Activated gamma-delta T cell treated with Interleukin-2 at 50 U/mL for 16 hours (primary cell): ENCODE data around the gene PAQR5.
"Not testable (repeated sequence)": the region's sequence is repeated elsewhere in the genome, so short reads cannot be mapped to it uniquely, and the experiment has no call there.

Source experiments
- DNase-seq: peaks from one replicate; pipeline ENCODE4 v3.0.0-alpha.2; 2020

PAQR5 gene, protein sequence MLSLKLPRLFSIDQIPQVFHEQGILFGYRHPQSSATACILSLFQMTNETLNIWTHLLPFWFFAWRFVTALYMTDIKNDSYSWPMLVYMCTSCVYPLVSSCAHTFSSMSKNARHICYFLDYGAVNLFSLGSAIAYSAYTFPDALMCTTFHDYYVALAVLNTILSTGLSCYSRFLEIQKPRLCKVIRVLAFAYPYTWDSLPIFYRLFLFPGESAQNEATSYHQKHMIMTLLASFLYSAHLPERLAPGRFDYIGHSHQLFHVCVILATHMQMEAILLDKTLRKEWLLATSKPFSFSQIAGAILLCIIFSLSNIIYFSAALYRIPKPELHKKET

DNA sequence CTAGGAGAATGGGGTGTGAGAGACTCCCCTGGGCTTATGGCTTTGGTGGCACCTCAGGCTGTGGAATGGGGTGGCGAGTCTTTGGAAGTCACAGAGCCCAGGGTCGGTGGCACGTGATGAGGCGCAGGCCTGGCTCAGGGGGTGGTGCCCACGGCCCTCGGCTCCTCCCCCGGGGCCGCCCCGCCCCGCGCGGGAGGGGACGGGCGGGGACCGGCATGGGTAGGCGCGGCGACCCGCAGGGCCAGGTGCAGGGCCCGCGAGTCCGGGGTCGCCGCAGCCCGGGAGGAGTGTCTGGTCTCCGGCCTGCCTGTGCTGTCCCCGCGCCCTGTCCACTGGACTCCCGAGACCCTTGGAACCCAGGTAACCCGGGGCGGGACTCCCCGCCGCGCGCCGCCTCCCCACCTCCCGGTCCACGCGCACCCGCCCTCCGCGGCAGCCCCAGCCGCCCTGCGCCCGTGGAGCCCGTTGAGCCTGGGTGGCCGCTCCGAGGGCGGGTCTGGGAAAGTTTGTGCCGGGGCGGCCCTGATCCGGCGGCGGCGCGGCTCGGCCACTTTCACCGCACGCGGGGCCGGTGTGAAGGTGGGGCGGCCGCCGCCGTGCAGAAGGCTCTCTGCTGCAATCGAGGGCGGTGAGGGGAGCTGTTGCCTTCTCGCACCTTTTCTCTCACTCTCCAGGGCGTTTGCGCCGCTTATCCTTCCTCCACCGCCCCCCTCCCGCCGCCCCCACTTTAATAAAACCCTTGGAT, at the start of gene PAQR5:
PAQR5 (plus strand) TSS at position 216 of the 745 bp plus-strand sequence. CDS start 61,169 bp downstream, outside the sequence.
- no peak for DNase-seq

DNA sequence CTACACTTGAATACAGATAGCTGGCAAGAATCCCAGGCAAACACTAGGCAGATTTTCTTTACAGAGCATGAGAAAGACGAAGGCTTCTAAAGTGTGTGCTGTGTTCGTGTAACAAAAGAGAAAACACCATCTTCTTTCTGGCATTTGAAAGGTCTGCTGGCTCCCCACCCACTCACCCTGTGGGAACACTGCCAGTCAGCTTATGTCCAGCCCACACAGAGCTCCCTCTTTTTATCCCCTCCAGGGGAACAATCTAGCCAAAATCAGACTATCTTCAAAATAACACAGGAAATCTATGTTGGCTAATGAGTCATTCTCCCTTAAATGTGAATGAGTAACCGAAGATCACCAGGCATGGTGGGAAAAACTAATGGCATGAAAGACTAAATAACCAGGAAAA, 45.6 kb upstream of the PAQR5 start:
- no peak for DNase-seq

DNA sequence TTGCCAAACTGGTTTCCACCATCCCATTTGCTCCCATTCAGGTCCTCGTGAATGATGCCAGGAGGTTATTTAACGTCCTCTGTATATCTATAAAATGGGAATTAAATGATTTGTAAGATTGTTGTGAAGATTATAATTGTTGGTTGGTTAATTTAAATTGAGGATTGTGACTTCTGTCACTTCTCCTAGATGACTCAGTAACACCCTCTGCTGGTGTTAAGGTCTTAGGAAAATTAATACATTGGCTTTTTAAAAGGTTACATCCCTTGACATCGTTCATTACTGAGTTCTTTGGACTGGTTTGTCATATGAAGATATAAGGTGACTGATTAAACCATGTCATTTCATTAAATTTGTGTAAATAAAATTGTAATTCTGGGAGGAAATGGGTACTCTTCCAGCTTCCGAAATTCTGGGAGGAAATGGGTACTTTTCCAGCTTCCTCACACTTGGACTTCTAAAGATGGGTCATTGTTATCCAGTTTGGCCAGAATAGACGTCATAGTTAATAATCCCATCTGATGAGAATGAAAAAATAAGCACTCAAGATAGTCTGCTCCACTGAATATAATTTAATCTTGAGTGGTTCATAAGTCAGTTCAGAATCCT, 33.3 kb upstream of the PAQR5 start:
- no peak for DNase-seq

DNA sequence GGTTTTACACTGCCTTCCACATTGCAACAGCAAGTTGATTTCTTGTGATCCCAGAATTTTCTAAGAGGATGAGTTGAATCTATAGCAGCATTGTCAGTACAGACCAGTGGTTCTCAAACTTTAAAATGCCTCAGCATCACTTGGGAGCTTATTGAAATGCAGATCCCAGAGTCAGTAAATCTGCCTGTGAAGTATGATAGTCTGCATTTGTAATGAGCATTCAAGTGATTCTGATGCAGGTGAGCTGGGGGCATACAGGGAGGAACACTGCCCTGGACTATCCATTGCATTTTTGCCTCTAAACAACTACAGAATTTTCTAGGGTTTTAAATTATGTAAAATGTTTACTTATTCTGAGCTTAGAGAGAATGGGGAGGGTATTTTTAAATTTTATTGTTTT, 27.5 kb upstream of the PAQR5 start:
- no peak for DNase-seq

DNA sequence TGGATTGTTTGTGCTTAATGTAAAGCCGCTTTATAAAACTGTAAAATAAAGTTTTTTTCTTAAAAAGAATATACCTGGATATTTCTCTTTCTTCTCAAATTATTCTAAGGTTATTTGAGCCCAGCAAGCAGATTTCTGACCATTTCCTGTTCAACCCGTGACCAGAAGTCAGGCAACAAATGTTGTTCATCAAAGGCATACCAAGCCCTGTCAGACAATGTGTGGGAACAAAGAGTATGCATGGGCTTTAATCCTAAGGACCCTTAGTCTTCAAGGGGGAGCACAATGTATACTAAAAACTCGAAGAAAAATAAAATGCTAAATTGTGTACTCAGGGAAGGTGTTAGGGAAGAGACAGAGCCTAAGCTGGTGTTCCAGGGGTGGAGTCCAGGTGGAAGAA, 26.6 kb upstream of the PAQR5 start:
- no peak for DNase-seq

DNA sequence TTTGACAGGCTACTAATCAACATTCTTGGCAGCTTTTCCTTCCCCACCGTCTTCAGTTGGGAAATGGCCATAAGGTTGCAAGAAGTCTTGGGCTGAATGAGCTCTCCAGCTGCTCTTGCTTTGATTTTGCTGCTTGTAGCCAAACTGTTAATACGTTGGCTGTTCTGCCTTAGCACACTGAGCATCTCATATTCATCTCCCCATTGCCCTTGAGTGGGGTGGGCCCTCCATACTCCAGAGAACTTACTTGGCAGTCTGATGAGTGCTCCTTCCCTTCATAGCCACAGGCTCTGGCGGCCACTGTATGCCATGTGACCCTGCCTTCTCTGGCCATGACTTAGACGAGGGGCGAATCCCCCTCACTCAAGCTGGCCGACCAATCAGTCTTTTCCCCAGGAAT, 25.8 kb upstream of the PAQR5 start:
- no peak for DNase-seq

DNA sequence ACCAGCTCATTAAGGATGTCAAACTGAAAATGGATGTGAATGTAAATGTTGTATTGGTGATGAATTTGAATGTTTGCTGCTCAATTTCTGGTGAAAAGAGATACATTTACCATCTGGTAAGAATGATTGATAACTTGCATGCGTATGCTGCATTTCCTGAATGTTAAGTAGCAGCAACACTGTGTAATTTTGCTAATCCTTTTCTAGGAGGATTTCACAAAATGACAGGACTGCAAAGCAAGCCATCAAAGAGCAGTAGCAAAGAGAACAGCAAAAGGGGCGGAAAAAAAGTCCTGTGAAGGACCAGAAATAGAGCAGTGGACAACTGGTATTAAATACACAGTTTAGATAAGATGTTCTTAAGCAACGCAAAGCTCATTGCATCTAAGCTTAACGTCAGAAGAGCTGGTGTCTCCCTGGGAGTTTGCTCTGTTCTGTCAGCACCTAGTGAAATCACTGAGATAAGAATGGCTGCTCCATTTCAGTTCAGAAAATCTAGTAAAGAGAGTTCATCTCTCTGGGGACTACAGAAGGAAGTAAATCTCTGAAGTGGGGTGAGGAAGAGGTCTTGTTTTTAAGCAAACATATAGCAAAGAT, 23.5 kb upstream of the PAQR5 start:
- no peak for DNase-seq

DNA sequence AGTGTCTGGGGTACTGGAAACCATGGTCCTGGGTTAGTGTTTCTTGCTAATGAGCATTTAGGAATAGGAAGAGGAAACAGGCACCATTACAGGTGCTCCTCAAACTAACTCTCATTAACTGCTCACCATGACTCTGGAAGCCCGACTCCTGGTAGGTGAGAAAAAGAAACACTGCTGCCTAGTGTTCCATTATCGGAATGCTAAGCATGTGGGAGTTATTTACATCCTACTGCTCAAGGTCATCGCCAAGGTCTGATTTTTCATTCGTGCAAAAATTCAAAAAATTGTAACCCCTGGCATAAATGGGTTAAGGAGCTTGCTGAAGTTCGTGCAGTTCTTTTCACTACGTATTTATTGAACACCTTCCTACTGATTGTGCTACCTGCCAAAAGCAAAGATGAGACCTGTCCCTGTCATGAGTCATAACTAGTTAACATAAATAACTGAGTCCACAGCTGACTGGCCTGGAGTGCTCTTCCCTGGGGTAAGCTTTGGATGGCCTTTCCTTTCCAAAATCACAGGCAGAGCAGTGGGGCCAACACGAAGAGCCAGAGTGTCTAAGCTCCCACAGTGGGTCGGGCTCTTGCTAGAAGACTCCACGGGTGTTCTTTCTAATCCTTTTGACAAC, 22.7 kb upstream of the PAQR5 start:
- DNase-seq = no peak

DNA sequence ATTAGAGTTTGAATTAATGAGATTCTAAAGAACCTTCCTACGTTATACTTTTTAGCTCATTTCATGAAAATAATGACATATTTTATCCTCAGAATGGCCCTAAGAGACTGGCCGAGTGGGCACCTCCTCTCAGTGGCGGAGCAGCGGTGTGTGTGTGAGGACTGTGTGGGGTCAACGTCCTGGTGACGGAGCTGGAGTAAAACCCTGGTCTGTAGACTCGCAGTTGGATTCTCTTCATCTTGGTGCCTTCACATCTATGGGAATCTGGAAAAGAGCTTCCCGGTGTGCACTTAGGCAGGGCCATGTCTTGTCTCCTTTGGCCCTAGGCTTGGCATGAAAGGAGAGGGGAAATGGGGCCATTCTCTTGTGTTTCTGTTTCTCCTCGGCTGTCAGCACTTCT, 21.4 kb upstream of the PAQR5 start:
- no peak for DNase-seq

DNA sequence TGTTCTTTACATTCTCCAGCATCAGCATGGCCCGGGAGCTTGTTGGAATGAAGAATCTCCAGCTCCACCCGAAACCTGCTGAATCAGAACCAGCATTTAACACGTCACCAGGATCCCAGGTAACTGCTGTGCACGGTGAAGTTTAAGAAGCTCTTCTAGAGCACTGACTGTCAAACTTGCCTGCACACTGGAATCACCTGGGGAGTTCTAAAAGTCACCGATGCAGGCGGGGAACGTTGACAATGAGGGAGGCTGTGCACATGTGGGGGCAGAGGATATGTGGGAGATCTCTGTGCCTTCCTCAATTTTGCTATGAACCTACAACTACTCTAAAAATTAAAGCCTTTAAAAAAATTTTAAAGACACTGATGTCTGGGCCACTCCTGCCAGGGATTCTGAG, 19.1 kb upstream of the PAQR5 start:
- DNase-seq = no peak

DNA sequence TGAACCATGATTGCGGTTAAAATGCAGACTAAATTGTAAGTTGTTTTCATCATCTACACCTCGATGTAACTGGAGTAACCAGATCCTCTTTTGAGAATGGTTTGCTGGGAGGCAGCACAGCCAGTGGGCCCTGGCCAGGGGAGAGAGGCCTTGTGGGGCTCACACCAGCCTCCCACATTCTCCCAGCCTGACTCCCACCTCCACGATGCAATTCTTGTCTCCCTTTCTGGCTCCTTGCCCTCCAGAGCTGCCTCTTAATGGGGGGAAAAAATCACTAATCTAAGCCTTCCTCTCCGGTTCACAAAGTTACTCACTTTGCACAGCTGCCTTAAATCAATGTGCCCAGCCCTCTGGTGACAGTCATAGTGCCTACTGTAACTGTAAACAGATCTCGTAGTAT, 17.9 kb upstream of the PAQR5 start:
- DNase-seq = no peak

DNA sequence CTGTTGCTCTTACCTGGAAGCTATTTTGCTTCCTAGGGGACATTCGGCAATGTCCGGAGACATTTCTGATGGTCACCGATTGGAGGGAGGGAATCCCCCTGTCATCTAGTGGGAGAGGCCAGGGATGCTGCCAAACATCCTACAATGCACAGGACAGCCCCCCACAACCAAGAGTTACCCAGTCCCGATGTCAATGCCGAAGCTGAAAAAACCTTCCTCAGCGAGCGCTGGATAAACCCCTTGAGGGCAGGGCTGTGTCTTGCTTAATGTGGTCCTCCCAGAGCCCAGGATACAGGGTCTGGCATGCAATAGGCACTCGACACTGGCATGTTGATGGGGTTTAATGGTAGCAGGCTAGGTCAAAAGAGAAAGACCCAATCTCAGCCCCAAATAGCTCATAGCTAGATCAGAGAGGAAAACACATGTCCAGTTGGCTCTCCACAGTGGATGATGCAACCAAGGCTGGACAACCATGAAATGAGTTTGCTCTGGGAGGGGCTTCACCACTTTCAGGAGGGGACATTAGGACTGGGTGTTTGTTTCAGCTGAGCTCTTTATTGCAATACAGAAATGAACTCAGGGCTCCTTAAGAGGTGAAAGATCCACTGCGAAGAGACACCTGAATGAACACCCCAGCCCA, 16.5 kb upstream of the PAQR5 start:
- no peak for DNase-seq

DNA sequence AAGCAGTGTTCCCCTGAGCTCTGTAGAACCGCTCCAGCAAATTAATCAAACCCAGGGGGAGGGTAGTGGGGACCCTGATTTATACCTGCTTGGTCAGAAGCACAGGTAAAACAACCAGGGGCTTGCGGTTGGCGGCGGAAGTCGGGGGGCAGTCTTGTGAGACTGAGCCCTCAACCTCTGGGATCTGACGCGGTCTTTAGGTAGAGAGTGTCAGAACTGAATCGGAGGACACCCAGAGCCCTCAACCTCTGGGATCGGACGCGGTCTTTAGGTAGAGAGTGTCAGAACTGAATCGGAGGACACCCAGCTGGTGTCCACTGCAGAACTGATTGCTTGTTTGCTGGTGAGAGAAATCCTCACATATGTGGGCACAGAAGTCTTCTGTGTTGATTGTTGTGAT, 12.9 kb upstream of the PAQR5 start:
- DNase-seq = no peak

DNA sequence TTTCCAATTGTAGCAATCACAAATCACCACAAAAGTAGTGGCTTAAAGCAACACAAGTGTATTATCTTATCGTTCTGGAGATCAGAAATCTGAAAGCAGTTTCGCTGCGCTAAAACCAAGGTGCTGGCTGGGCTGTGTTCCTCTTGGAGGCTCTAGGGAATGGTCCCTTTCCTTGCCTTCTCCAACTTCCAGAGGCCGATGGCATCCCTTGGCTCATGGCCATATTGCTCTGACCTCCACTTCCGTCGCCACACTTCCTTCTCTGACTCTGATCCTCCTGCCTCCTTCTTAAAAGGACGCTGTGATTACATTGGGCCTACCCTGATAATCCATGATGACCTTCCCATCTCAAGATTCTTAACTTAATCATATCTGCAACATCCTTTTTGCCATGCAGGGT, 10.7 kb upstream of the PAQR5 start:
- no peak for DNase-seq

DNA sequence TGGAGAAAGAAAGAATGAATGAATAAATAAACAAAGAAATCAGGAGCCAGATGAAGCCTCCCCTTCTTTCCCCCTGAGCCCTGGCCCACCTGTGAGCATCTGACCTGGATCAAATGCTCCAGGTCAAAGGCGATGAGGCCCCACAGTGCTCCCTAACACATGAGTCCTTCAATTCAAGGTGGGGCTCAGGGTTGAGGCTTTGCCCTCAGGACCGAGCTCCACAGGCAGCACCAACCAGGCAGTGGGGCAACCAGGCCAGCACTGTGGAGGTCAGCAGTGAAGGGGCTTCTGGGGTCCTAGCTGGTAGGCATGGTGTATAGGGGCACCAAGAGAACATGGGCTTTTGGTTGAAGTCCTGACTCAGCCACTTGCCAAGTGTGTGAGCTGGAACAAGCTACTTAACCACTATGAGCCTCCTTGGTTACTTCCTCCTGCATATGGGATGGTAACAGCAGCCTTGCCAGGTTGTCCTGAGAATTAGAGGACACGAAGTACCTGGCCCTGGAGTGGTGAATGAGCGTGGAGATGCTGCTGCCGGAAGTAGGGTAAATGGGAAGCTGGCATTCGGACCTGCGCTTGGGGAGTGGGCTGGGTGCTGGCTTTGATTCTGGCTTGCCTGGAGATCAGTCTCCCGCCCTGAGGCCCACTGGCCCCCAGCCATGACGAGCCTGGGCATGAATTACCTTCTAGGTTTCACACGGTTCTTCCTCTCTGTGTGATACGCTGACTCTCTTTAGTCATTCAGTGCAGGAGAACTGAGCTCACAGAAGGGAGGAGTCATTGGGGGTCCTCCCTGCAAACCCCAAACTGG, 10.0 kb upstream of the PAQR5 start:
- DNase-seq = no peak

DNA sequence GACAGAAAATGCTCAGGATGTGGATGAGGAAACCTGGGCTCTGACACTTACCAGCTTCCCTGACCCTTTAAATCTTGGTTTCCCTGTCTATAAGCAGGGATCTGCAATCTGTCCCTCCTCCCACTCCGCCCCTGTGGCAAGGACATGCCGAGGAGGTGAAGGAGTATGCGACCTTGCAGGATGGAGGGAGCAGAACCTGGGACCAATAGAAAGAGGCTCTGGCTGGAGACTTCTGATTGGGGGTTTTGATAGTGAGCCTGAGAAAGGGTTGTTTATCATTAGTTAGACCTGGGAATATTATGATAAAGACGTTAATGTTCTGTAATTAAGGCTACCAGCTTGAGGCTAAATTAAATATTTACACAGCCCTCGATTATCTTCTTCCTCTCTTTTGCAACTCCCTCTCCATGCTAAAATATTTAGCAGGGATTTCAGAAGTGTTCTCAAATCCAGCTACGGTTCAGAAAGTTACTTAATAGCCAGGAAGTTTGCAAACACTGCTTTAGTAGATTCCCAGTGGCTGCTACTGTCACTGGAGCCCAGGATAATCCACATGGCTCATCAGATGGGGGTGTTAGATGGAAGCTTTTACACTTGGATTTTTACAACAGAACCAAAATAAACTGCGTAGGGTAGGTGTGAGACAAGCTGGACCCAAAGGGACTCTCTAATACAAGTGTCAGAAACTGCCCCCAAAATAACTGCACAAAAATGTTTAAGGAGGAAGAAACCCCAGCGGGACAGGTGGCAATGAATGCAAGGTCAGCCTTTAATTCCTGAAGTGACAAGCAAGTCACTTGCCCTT, 9.2 kb upstream of the PAQR5 start:
- no peak for DNase-seq

DNA sequence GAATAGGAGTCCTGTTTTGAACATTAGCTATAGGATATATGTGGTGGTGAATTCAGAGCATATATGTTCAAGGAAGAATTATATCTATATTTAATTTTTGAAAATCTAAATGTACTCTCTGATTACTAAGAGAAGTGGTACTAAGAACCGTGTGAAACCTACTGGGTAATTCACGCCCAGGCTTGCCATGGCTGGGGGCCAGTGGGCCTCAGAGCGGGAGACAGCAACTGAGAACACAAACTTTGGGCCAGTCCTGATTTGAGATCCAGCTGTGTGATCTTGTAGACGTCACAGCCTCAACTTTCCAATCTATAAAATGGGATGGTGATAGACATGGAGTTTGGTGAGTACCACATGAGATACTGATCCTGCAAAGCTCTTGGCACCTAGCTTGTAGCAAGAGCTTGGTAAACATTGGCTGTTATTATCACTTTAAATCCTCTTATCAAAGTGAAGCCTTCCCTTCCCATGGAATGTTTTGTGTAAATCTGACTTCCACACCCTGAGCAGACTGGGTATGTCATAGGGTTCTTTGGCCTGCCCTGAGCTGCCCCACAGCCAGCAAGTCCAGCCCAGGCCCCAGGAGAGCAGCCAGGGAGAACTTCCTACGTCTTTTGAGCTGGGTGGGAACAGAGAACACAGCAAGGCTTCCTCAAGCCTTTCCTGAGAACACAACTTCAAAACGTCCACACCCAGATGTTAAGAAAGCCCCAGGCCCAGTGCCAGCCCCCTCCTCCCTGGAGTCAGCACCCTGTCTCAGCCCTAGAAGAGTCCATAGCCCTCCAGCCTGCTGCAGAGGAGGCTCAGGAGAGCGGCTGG, 8.2 kb upstream of the PAQR5 start:
- DNase-seq = no peak

DNA sequence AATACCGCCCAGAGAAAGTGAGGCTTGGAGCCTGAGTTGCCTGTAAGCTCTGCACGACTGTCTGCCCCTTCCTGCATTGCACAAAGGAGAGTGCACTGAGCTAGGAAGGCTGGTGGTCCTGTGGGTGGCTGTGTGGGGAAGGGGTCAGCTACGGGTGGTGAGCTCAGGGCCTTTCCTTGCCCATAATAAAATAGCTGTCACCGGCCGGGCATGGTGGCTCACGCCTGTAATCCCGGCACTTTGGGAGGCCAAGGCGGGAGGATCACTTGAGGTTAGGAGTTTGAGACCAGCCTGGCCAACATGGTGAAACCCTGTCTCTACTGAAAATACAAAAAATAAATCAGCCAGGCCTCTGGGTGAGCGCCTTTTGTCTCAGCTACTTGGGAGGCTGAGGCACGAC, 7.1 kb upstream of the PAQR5 start:
- DNase-seq = not testable (repeated sequence)

DNA sequence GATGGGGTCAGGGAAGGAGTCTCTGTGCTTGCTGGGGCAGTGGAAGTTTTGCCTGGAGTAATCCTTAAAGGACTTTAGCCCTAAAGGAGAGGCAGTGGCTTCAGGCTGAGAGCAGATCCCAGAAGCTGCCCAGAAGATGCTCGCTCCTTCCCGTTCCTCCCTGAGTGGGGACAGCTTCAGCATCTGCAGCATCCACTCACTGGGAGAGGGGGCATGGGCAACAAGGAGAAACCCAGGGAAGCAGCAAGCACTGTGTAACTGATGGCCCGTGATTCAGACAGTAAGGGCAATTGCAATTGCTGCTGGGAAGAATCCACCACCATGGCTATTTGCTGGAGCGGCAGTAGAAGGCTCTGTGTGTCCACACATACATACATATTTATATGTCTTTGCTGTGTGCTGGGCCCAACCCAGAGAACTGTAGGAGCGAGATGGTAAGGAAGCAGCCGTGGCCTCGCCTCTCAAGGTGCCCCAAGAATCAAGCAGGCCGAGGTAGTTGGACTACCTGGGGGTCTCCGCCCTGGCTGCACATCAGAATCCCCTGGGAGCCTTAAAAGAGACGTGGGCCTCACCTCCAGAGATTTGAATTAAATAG, 5.8 kb upstream of the PAQR5 start:
- DNase-seq = no peak
